Testis (tissue), 3 donors: ENCODE data around the gene MLPH. TPM values are rescaled to one million over a fixed set of nuclear protein-coding genes. Genes with fewer than 3 reads are reported as not detected.

ENCODE experiments used
- DNase-seq: peaks from one replicate; pipeline ENCODE4 v3.0.0-alpha.2; 2019
- H3K27ac ChIP-seq, 2 donors: fragments of 200-600 bp; sonication (generic); one replicate each; pipeline ENCODE4 v1.5.1; 2019
- H3K27me3 ChIP-seq: fragments of 200-600 bp; sonication (generic); one replicate; pipeline ENCODE4 v1.5.1; 2019
- H3K36me3 ChIP-seq: fragments of 200-600 bp; sonication (generic); one replicate; pipeline ENCODE4 v1.5.1; 2017; ENCODE audit warnings: low read depth; ENCODE audit errors: missing control alignments
- H3K4me1 ChIP-seq: fragments of 200-600 bp; sonication (generic); one replicate; pipeline ENCODE4 v1.5.1; 2019
- H3K4me3 ChIP-seq, 2 donors: fragments of 200-600 bp; sonication (generic); one replicate each; pipeline ENCODE4 v1.5.1; 2017 to 2019
- H3K9me3 ChIP-seq: fragments of 200-600 bp; sonication (generic); one replicate; pipeline ENCODE4 v1.5.1; 2017
- CTCF ChIP-seq, 3 experiments: fragments of 450-650 bp in 2 of 3; fragments of 200-600 bp in 1 of 3; sonication (generic) in 1 of 3; IDR thresholded peaks; one replicate each; pipeline ENCODE4 v1.5.1; 2016 to 2019; ENCODE audit warnings: antibody characterized with exemption in 3 of 3, mild to moderate bottlenecking in 2 of 3, moderate library complexity in 1 of 3
- POLR2A ChIP-seq: fragments of 450-650 bp; IDR thresholded peaks from one replicate; pipeline ENCODE4 v1.6.1; 2017; ENCODE audit warnings: antibody characterized with exemption, mild to moderate bottlenecking, moderate library complexity
- WGBS, 2 donors: methylation state at CpG; one replicate each; pipeline ENCODE4 v1.1.5; 2018; 5-methylcytosine and 5-hydroxymethylcytosine counted together
- intact Hi-C: fragments of 100-400 bp; cut with DNase I; formaldehyde crosslinking; loops from one replicate; pipeline ENCODE4 v1.15.1; 2023; ENCODE audit warnings: low total_unique reads
- polyA plus RNA-seq: library from polyadenylated mRNA; stranded (reverse); fragments of 350-450 nt; fragmentation: Illumina TruSeq; extraction: RNeasy Lipid Tissue Mini Kit (QIAGEN cat#74804); gene quantifications from one replicate; pipeline ENCODE4 v1.2.3, GENCODE V29; 2014; ENCODE audit warnings: low read depth, low replicate concordance; ENCODE audit not compliant: insufficient read depth
- total RNA-seq, 2 donors: library from RNA; depleted of rRNA; stranded (reverse); fragments of >200 nt; gene quantifications; one replicate each; pipeline ENCODE4 v1.2.3, GENCODE V29; 2016

The MLPH gene
- total and polyA plus RNA-seq, 3 donors from 2014 or later: 5.5 to 7.4 (median 6.5) TPM

GRCh38 chr2:237529452-237530402 lies 42.7 kb downstream of the MLPH start:
- H3K27ac ChIP-seq: no peak overlapping the region
- no peaks in the 10 kb centered on the region for H3K9me3 ChIP-seq
- TF ChIP-seq POLR2A (no peak), CTCF (IDR thresholded peaks at IDR 0.05) (no peak)
- H3K4me3 ChIP-seq: no peak overlapping the region
- H3K36me3 ChIP-seq: no peaks in the 10 kb centered on the region
- intact Hi-C loops: no loop called here
- no peaks in the 10 kb centered on the region for H3K4me1 ChIP-seq
- H3K27me3 ChIP-seq: no peaks in the 10 kb centered on the region
- DNase-seq: no peak
- WGBS, 2 donors: 79 to 86% methylated on average over 17 to 19 of the region's 19 CpGs

GRCh38 chr2:237530472-237531433 lies 43.7 kb downstream of the MLPH start:
- TF ChIP-seq CTCF (IDR thresholded peaks at IDR 0.05): no peak
- TF ChIP-seq POLR2A: no peak
- intact Hi-C loops: no loop called here
- H3K27me3 ChIP-seq: no peaks in the 10 kb centered on the region
- H3K4me1 ChIP-seq: no peaks in the 10 kb centered on the region
- no peak overlapping the region for H3K27ac ChIP-seq
- DNase-seq: no peak
- no peaks in the 10 kb centered on the region for H3K36me3 ChIP-seq
- no peak overlapping the region for H3K4me3 ChIP-seq
- 87 to 97% methylated on average over 10 to 12 of the region's 12 CpGs for WGBS, 2 donors
- no peaks in the 10 kb centered on the region for H3K9me3 ChIP-seq

GRCh38 chr2:237532160-237532559 lies 45.1 kb downstream of the MLPH start:
- DNase-seq: no peak
- TF ChIP-seq CTCF (IDR thresholded peaks at IDR 0.05) (no peak), POLR2A (no peak)
- Histone ChIP-seq H3K36me3 (no peaks in the 10 kb centered on the region), H3K27ac (no peak overlapping the region), H3K4me1 (no peaks in the 10 kb centered on the region), H3K9me3 (no peaks in the 10 kb centered on the region), H3K4me3 (no peak overlapping the region), H3K27me3 (no peaks in the 10 kb centered on the region)
- 79% methylated on average over 11 of the region's 11 CpGs for WGBS, 2 donors
- intact Hi-C loops: no loop called here

- 92 to 95% methylated on average over 6 to 7 of the region's 7 CpGs for WGBS, 2 donors
- Histone ChIP-seq H3K36me3 (no peaks in the 10 kb centered on the region), H3K4me3 (no peak overlapping the region), H3K27ac (no peak overlapping the region), H3K4me1 (no peaks in the 10 kb centered on the region), H3K27me3 (no peaks in the 10 kb centered on the region), H3K9me3 (no peaks in the 10 kb centered on the region)
- intact Hi-C loops: no loop called here
- TF ChIP-seq POLR2A (no peak), CTCF (IDR thresholded peaks at IDR 0.05) (no peak)
- DNase-seq: no peak
These were observed 46.7 kb downstream of the MLPH start for GRCh38 chr2:237533668-237534161.
